Keratinocyte (primary cell): Measurements from ENCODE around the gene TGDS. TPM values are rescaled to one million over a fixed set of nuclear protein-coding genes. Genes with fewer than 3 reads are reported as not detected.

Source experiments
- DNase-seq: peaks from one replicate; pipeline ENCODE4 v3.0.0-alpha.2; 2011; ENCODE audit warnings: low read depth, missing footprints, low spot score
- FAIRE-seq: peaks from 2 replicates; lab custom pipeline; 2011; peaks lifted over from hg19 to GRCh38; lab: Jason Lieb, UNC
- H2AFZ ChIP-seq: 2 replicates; pipeline ENCODE4 v1.6.0; 2012; ENCODE audit warnings: low read length, control low read depth, inconsistent platforms; ENCODE audit not compliant: control insufficient read depth
- H3K27ac ChIP-seq: 2 replicates; pipeline ENCODE4 v1.5.1; 2011; ENCODE audit warnings: low read length; ENCODE audit not compliant: control insufficient read depth, insufficient read depth
- H3K27me3 ChIP-seq: 3 replicates; pipeline ENCODE4 v1.6.0; 2011; ENCODE audit warnings: low read length; ENCODE audit not compliant: control insufficient read depth, insufficient read depth; ENCODE audit errors: extremely low read depth
- H3K36me3 ChIP-seq, 2 experiments: 2 replicates in 1 of 2; 3 replicates in 1 of 2; pipeline ENCODE4 v1.5.1; 2011; ENCODE audit warnings: low read length in 2 of 2, mild to moderate bottlenecking in 1 of 2; ENCODE audit not compliant: control insufficient read depth in 2 of 2, insufficient read depth in 2 of 2; ENCODE audit errors: extremely low read depth in 1 of 2
- H3K4me1 ChIP-seq: 3 replicates; pipeline ENCODE4 v1.5.1; 2011; ENCODE audit warnings: low read length; ENCODE audit not compliant: control insufficient read depth, insufficient read depth; ENCODE audit errors: extremely low read depth
- H3K4me2 ChIP-seq: 3 replicates; pipeline ENCODE4 v1.6.0; 2011; ENCODE audit warnings: low read depth, low read length; ENCODE audit not compliant: control insufficient read depth, insufficient read depth; ENCODE audit errors: extremely low read depth
- H3K4me3 ChIP-seq, 3 experiments: fragments of 200-600 bp in 1 of 3; sonication (generic) in 1 of 3; 2 replicates in 2 of 3; 3 replicates in 1 of 3; pipeline ENCODE4 v1.5.1; 2011 to 2016; ENCODE audit warnings: low read length in 3 of 3, mild to moderate bottlenecking in 3 of 3, control low read depth in 2 of 3, inconsistent platforms in 1 of 3, low read depth in 1 of 3, mixed read lengths in 1 of 3, mixed run types in 1 of 3, moderate library complexity in 1 of 3; ENCODE audit not compliant: control insufficient read depth in 2 of 3, insufficient read depth in 2 of 3; ENCODE audit errors: extremely low read depth in 1 of 3
- H3K79me2 ChIP-seq: 2 replicates; pipeline ENCODE4 v1.6.0; 2012; ENCODE audit warnings: low read length; ENCODE audit not compliant: control insufficient read depth, insufficient read depth
- H3K9ac ChIP-seq: 3 replicates; pipeline ENCODE4 v1.6.0; 2011; ENCODE audit warnings: low read length; ENCODE audit not compliant: control insufficient read depth, insufficient read depth; ENCODE audit errors: extremely low read depth
- H3K9me1 ChIP-seq: 3 replicates; pipeline ENCODE4 v1.6.0; 2011; ENCODE audit warnings: low read length; ENCODE audit not compliant: control insufficient read depth, insufficient read depth; ENCODE audit errors: extremely low read depth
- H3K9me3 ChIP-seq: 2 replicates; pipeline ENCODE4 v1.5.1; 2012; ENCODE audit warnings: low read depth, low read length; ENCODE audit not compliant: control insufficient read depth
- H4K20me1 ChIP-seq: 3 replicates; pipeline ENCODE4 v1.6.0; 2011; ENCODE audit warnings: low read length; ENCODE audit not compliant: control insufficient read depth, insufficient read depth; ENCODE audit errors: extremely low read depth
- EZH2 ChIP-seq: IDR thresholded peaks from one replicate; pipeline ENCODE4 v1.6.1; 2012; ENCODE audit warnings: inconsistent platforms, mild to moderate bottlenecking, low read length, moderate library complexity
- dilution Hi-C: fragments of 300-500 bp; cut with MboI; formaldehyde crosslinking; loops from one replicate; pipeline ENCODE4 v1.7.0; 2020; ENCODE audit warnings: low sequenced_read_pairs; ENCODE audit not compliant: extremely low pct_ligation_motif_present
- polyA plus RNA-seq, 5 experiments: library from polyadenylated mRNA; depleted of rRNA in 3 of 5; stranded (reverse) in 3 of 5; stranded (forward) in 1 of 5; unstranded in 1 of 5; fragments of >200 nt; gene quantifications; 1 replicate in 1 of 5; 2 replicates in 3 of 5; 3 replicates in 1 of 5; pipeline versions ENCODE4 v1.2.1 to v1.2.3, GENCODE V29; 2011 to 2012; ENCODE audit warnings: missing spikeins in 2 of 5, low read depth in 1 of 5, low replicate concordance in 1 of 5
- TF ChIP-seq, protein P1 (sequence below), 3 experiments: IDR thresholded peaks in 1 of 3; conservative IDR thresholded peaks in 1 of 3; optimal IDR thresholded peaks in 1 of 3; 2 replicates in 2 of 3; 3 replicates in 1 of 3; pipeline versions ENCODE3 to v1.5.1; 2011; ENCODE audit warnings: low read length in 3 of 3, mild to moderate bottlenecking in 3 of 3, moderate library complexity in 2 of 3, control low read depth in 1 of 3, inconsistent platforms in 1 of 3; ENCODE audit not compliant: insufficient read depth in 2 of 3; ENCODE audit errors: extremely low read depth in 1 of 3

Gene TGDS
- polyA plus RNA-seq, 1 donor (not counting 4 experiments of a cell fraction or from before 2014, with no cell fraction given), result 19.4 TPM

DNA sequence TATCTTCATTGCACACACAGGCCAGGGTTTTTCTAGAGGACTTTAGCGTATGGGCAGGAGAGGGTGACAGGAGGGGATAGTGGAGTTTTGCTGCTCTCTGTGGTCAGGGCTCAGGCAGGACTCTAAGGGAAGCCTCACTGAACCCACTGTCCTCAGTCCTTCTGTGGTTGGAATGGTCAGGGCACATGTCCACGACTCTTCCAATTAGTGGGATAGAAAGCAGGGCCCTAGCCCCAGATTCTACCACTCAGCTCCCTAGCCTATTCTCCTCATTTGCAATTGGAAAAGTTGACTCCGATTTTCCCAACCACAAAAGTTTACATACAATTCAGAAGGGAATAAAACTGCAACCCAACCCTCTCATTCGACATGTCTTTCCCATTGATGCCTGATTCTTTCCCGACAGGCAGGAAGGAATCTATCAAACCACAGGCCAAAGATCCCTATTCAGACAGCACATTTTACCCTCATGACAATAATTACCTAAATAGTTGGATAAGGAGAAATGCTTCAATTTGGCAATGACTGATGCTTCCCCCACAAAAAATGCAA lies 38.2 kb downstream of the TGDS start:
- H3K4me3 ChIP-seq, result no peak overlapping the region

DNA sequence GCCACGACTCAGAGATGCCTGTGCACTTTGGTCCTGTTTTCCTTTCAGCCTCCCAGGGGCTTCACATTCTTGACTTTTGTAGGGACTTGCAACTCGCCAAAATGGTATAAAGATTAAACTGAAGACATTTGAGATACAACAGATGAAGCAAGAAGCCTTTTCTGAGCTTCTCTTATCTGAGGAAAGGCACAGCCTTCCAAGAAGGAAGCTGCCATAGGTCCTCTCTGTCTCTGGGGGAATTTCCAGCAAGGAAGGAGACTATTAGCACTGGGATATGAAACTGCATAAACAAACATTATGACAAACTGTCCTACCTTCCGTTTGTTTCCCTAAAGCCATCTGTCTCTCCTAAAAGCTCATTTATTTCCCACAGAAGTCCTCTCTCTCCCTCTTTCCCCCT lies 39.3 kb downstream of the TGDS start:
- Histone ChIP-seq H2AFZ (no peak overlapping the region), H3K9ac (no peak overlapping the region), H3K4me2 (no peak overlapping the region), H3K4me1 (no peaks in the 10 kb centered on the region), H3K9me1 (no peaks in the 10 kb centered on the region), H3K36me3 (no peaks in the 10 kb centered on the region), H3K79me2 (no peaks in the 10 kb centered on the region), H3K4me3 (no peak overlapping the region), H3K27me3 (no peaks in the 10 kb centered on the region), H4K20me1 (no peaks in the 10 kb centered on the region), H3K27ac (no peak overlapping the region), H3K9me3 (no peaks in the 10 kb centered on the region)
- no peak for DNase-seq
- TF ChIP-seq EZH2, result no peak
- TF ChIP-seq, protein P1, sequence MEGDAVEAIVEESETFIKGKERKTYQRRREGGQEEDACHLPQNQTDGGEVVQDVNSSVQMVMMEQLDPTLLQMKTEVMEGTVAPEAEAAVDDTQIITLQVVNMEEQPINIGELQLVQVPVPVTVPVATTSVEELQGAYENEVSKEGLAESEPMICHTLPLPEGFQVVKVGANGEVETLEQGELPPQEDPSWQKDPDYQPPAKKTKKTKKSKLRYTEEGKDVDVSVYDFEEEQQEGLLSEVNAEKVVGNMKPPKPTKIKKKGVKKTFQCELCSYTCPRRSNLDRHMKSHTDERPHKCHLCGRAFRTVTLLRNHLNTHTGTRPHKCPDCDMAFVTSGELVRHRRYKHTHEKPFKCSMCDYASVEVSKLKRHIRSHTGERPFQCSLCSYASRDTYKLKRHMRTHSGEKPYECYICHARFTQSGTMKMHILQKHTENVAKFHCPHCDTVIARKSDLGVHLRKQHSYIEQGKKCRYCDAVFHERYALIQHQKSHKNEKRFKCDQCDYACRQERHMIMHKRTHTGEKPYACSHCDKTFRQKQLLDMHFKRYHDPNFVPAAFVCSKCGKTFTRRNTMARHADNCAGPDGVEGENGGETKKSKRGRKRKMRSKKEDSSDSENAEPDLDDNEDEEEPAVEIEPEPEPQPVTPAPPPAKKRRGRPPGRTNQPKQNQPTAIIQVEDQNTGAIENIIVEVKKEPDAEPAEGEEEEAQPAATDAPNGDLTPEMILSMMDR (optimal IDR thresholded peaks at IDR 0.05 in 1 of 3, IDR thresholded peaks at IDR 0.05 in 1 of 3, conservative IDR thresholded peaks at IDR 0.05 in 1 of 3; ENCODE audit: extremely low read depth in 1 of 3, insufficient read depth in 2 of 3, low read length in 3 of 3), result no peak
- dilution Hi-C loops, result no loop called here
- no peak for FAIRE-seq

More for the DNA sequence above, 38.2 kb downstream of the TGDS start:
- Histone ChIP-seq H3K4me1 (no peaks in the 10 kb centered on the region), H3K9me1 (no peaks in the 10 kb centered on the region), H3K9me3 (no peaks in the 10 kb centered on the region), H3K36me3 (peaks cover 0 to under 1% of the 10 kb centered on the region in 2 experiments), H3K27ac (no peak overlapping the region), H3K27me3 (no peaks in the 10 kb centered on the region), H3K4me2 (no peak overlapping the region), H3K9ac (no peak overlapping the region), H4K20me1 (no peaks in the 10 kb centered on the region), H2AFZ (no peak overlapping the region), H3K79me2 (no peaks in the 10 kb centered on the region)
- dilution Hi-C loops, result no loop called here
- FAIRE-seq (no peak), DNase-seq (no peak)
- TF ChIP-seq, protein P1 (optimal IDR thresholded peaks at IDR 0.05 in 1 of 3, IDR thresholded peaks at IDR 0.05 in 1 of 3, conservative IDR thresholded peaks at IDR 0.05 in 1 of 3; ENCODE audit: extremely low read depth in 1 of 3, insufficient read depth in 2 of 3, low read length in 3 of 3), result no peak
- TF ChIP-seq EZH2, result no peak
